ENCODE measurements around the gene UXS1. TPM values are rescaled to one million over a fixed set of nuclear protein-coding genes. Genes with fewer than 3 reads are reported as not detected.

UXS1 gene
- total and polyA plus RNA-seq, 9 of the 15 experiments (the other 6 are each of a cell fraction or from before 2014, with no cell fraction given) = 5.8 to 25.8 (median 15.0) TPM

DNA sequence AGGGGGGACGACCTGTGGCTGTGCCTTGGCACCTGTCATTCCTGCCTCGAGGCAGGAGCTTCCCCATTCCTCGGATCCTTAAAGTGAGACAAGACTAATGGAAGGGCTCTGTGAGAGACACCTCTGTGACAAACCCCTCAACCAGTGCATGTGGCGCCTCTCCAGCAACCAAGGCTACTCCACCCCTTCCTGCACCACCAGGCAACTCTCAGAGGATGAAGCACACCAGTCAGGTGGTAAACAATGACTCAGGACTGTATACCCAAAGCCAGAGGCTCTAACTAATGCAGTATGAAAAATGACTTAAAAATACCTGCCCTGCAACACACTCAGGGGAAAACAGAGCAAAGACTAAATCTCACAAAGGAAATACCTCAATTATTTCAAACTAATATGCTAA, 136.9 kb downstream of the UXS1 start:
- 2% methylated on average over 4 of the region's 4 CpGs for WGBS (ENCODE audit: insufficient coverage, low coverage, missing lambda C conversion rate)
- no peak overlapping the region for H3K9ac ChIP-seq (ENCODE audit: insufficient read depth in 1 of 2, low read depth in 2 of 2, low read length in 2 of 2)
- no peak overlapping the region for H3K27ac ChIP-seq (ENCODE audit: extremely low read depth, low read depth, low read length)
- BruUV-seq (replicated peaks) = no TSS peak
- H3K4me3 ChIP-seq = no peak overlapping the region
- in situ Hi-C loops (cut with MboI) (no loop called here), intact Hi-C loops (cut with micrococcal nuclease) (no loop called here)
- DNase-seq (ENCODE audit: extremely low read depth in 1 of 4, low spot score in 3 of 4) (no peak), ATAC-seq (no peak), FAIRE-seq (no peak)
- H3K27me3 ChIP-seq (ENCODE audit: control insufficient read depth in 2 of 2, insufficient read depth in 2 of 2, low read length in 2 of 2) = peaks cover 30 to 55% of the 10 kb centered on the region in 2 experiments
- no peak overlapping the region for H2AFZ ChIP-seq (ENCODE audit: low read depth, low read length)
- H3K36me3 ChIP-seq (ENCODE audit: control insufficient read depth, insufficient read depth, low read length) = no peaks in the 10 kb centered on the region
- no peaks in the 10 kb centered on the region for H4K20me1 ChIP-seq (replicated peaks; ENCODE audit: control insufficient read depth, insufficient read depth, low read length)
- no peaks in the 10 kb centered on the region; a peak in 1 of 5 replicates for H3K4me1 ChIP-seq (replicated peaks in 1 of 2; ENCODE audit: control insufficient read depth in 2 of 2, insufficient read depth in 2 of 2, low read length in 2 of 2)
- H3K79me2 ChIP-seq (ENCODE audit: control insufficient read depth, insufficient read depth, low read length) = no peaks in the 10 kb centered on the region
- ChIA-PET CTCF (ENCODE audit: low intra/inter-chr PET ratio) (no interaction called here), POLR2A (interaction anchor here (0.7 kb wide), 1 partner anchor 60 kb away, joined by 3 read pairs; no protein-coding TSS in a partner anchor)
- no peaks in the 10 kb centered on the region for H3K9me1 ChIP-seq (ENCODE audit: control insufficient read depth, insufficient read depth, low read length)
- no peaks in the 10 kb centered on the region for H3K9me3 ChIP-seq (replicated peaks; ENCODE audit: control insufficient read depth, insufficient read depth, low read depth, low read length)
- H3K4me2 ChIP-seq (ENCODE audit: insufficient read depth, low read length) = no peak overlapping the region
- TF ChIP-seq ARID1B (IDR thresholded peaks at IDR 0.05) = no peak
- TF ChIP-seq RFX5 (IDR thresholded peaks at IDR 0.05; ENCODE audit: low read depth, low read length) = no peak
- TF ChIP-seq, protein P1, sequence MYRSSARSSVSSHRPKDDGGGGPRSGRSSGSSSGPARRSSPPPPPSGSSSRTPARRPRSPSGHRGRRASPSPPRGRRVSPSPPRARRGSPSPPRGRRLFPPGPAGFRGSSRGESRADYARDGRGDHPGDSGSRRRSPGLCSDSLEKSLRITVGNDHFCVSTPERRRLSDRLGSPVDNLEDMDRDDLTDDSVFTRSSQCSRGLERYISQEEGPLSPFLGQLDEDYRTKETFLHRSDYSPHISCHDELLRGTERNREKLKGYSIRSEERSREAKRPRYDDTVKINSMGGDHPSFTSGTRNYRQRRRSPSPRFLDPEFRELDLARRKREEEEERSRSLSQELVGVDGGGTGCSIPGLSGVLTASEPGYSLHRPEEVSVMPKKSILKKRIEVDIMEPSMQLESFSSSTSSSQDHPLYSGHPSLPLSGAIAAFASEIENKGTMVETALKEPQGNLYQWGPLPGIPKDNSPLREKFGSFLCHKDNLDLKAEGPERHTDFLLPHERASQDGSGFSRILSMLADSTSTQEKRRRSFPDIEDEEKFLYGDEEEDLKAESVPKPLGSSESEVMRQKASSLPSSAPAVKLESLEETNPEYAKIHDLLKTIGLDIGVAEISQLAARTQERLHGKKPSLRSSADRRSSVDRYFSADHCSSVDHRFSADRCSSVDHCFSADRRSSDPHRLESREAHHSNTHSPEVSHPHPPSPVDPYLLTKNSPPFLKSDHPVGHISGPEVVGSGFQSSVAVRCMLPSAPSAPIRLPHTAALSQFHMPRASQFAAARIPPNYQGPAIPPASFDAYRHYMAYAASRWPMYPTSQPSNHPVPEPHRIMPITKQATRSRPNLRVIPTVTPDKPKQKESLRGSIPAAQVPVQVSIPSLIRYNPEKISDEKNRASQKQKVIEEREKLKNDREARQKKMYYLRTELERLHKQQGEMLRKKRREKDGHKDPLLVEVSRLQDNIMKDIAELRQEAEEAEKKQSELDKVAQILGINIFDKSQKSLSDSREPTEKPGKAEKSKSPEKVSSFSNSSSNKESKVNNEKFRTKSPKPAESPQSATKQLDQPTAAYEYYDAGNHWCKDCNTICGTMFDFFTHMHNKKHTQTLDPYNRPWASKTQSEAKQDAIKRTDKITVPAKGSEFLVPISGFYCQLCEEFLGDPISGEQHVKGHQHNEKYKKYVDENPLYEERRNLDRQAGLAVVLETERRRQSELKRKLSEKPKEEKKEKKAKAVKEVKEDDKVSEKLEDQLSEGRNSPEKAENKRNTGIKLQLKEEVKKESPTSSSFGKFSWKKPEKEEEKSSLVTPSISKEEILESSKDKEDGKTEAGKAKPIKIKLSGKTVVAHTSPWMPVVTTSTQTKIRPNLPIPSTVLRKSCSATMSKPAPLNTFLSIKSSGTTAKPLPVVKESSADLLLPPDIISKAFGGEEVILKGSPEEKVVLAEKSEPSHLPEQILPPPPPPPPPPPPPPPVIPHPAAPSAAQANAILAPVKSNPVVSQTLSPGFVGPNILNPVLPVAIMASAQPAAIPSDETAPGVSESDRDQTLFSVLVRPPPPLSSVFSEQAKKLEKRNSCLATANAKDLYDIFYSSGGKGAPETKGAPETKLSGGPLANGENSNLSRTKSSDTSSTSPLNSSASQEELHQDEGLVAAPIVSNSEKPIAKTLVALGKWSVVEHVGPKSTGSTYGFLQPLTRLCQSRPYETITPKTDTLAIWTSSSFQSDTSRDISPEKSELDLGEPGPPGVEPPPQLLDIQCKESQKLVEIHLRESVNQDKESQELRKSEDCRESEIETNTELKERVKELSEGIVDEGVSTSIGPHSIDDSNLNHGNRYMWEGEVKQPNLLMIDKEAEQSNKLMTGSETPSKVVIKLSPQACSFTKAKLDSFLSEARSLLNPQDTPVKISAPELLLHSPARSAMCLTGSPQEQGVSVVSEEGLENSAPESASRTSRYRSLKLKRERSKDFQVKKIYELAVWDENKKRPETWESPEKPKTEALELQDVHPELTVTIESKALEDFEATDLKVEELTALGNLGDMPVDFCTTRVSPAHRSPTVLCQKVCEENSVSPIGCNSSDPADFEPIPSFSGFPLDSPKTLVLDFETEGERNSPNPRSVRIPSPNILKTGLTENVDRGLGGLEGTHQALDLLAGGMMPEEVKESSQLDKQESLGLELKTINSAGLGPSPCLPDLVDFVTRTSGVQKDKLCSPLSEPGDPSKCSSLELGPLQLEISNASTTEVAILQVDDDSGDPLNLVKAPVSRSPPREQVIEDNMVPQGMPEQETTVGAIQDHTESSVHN (IDR thresholded peaks at IDR 0.05; ENCODE audit: borderline replicate concordance in 1 of 2, low read depth in 1 of 2) = no peak
- no peak for TF ChIP-seq ZNF224 (CRISPR knock-in tag; IDR thresholded peaks at IDR 0.05)
- no peak for TF ChIP-seq CBX1 (IDR thresholded peaks at IDR 0.05; ENCODE audit: low read depth)
- no peak for TF ChIP-seq L3MBTL2 (IDR thresholded peaks at IDR 0.05)

All from K562 (cell line).